HG02571 (cell line): ENCODE results near the gene CTBP2.
"Not testable (repeated sequence)": the region's sequence is repeated elsewhere in the genome, so short reads cannot be mapped to it uniquely, and the experiment has no call there.

Experiments used
- ATAC-seq: cut with Tn5 transposase; IDR thresholded peaks from one replicate; pipeline ENCODE4 v1.9.1; 2021; ENCODE audit warnings: mild to moderate bottlenecking, moderate library complexity; ENCODE audit not compliant: unreplicated experiment

Gene CTBP2

GRCh38 chr10:125067764-125068163 lies 92.6 kb downstream of the CTBP2 start:
- no peak for ATAC-seq

GRCh38 chr10:125066764-125067450 lies 93.5 kb downstream of the CTBP2 start:
- no peak for ATAC-seq

GRCh38 chr10:125064681-125065492 lies 95.5 kb downstream of the CTBP2 start:
- peak; percentile 92 for ATAC-seq

- ATAC-seq: no peak
These were observed 97.0 kb downstream of the CTBP2 start for GRCh38 chr10:125063256-125063925.

- ATAC-seq: no peak
These were observed 97.5 kb downstream of the CTBP2 start for GRCh38 chr10:125062914-125063230.

- no peak for ATAC-seq
These were observed 98.0 kb downstream of the CTBP2 start for GRCh38 chr10:125062227-125062913.

- no peak for ATAC-seq
These were observed 98.7 kb downstream of the CTBP2 start for GRCh38 chr10:125061557-125062226.

- no peak for ATAC-seq
These were observed 99.4 kb downstream of the CTBP2 start for GRCh38 chr10:125060826-125061556.

GRCh38 chr10:125060482-125060825 lies 99.9 kb downstream of the CTBP2 start:
- no peak for ATAC-seq

- no peak for ATAC-seq
These were observed 100.3 kb downstream of the CTBP2 start for GRCh38 chr10:125060026-125060425.

GRCh38 chr10:125059348-125059747 lies 101.0 kb downstream of the CTBP2 start:
- ATAC-seq: not testable (repeated sequence)

GRCh38 chr10:125057158-125058001 lies 103.0 kb downstream of the CTBP2 start:
- no peak for ATAC-seq

- no peak for ATAC-seq
These were observed 103.9 kb downstream of the CTBP2 start for GRCh38 chr10:125056161-125057132.

GRCh38 chr10:125055446-125055845 lies 104.9 kb downstream of the CTBP2 start:
- ATAC-seq: no peak

GRCh38 chr10:125054669-125055268 lies 105.6 kb downstream of the CTBP2 start:
- no peak for ATAC-seq

- ATAC-seq: no peak
These were observed 106.1 kb downstream of the CTBP2 start for GRCh38 chr10:125054216-125054615.

- ATAC-seq: no peak
These were observed 108.2 kb downstream of the CTBP2 start for GRCh38 chr10:125052146-125052545.

- no peak for ATAC-seq
These were observed 110.0 kb downstream of the CTBP2 start for GRCh38 chr10:125050383-125050782.
